Chondrocyte (in vitro differentiated cells): ENCODE measurements around the gene TRAF1. TPM values are rescaled to one million over a fixed set of nuclear protein-coding genes. Genes with fewer than 3 reads are reported as not detected.

Experiments
- DNase-seq: peaks from one replicate; pipeline ENCODE4 v3.0.0; 2021; ENCODE audit warnings: mixed read lengths, low spot score
- H3K27ac Mint-ChIP-seq: one replicate; pipeline ENCODE4 v1.8.0; 2021; ENCODE audit warnings: mild to moderate bottlenecking, moderate library complexity, mixed read lengths; ENCODE audit not compliant: unreplicated experiment
- H3K27me3 Mint-ChIP-seq: 2 replicates; pipeline ENCODE4 v1.8.0; 2021; ENCODE audit warnings: low read depth, mixed read lengths
- H3K36me3 Mint-ChIP-seq: 2 replicates; pipeline ENCODE4 v1.8.0; 2021; ENCODE audit warnings: low read depth, mixed read lengths
- H3K4me1 Mint-ChIP-seq: 2 replicates; pipeline ENCODE4 v1.8.0; 2021; ENCODE audit warnings: low read depth, mild to moderate bottlenecking, mixed read lengths
- H3K4me3 Mint-ChIP-seq: one replicate; pipeline ENCODE4 v1.8.0; 2021; ENCODE audit warnings: mild to moderate bottlenecking, moderate library complexity, mixed read lengths; ENCODE audit not compliant: unreplicated experiment
- H3K9me3 Mint-ChIP-seq: 2 replicates; pipeline ENCODE4 v1.8.0; 2021; ENCODE audit warnings: low read depth, mixed read lengths
- total RNA-seq: library from RNA; stranded (reverse); gene quantifications from 3 replicates; pipeline ENCODE4 v1.2.1, GENCODE V29; 2021
- TF ChIP-seq, protein P1 (sequence below): fragments of 200-600 bp; sonication (generic); IDR thresholded peaks from 2 replicates; pipeline ENCODE4 v1.5.0; 2021; ENCODE audit warnings: antibody characterized with exemption, mild to moderate bottlenecking, moderate library complexity

The TRAF1 gene
- total RNA-seq, 1 donor from 2014 or later: 10.8 TPM

- Mint-ChIP-seq H3K27me3 (no peaks in the 10 kb centered on the region), H3K4me1 (no peaks in the 10 kb centered on the region), H3K36me3 (peaks cover 58% of the 10 kb centered on the region), H3K27ac (no peak overlapping the region), H3K9me3 (no peaks in the 10 kb centered on the region), H3K4me3 (no peak overlapping the region)
- no peak for DNase-seq
- TF ChIP-seq, protein P1, sequence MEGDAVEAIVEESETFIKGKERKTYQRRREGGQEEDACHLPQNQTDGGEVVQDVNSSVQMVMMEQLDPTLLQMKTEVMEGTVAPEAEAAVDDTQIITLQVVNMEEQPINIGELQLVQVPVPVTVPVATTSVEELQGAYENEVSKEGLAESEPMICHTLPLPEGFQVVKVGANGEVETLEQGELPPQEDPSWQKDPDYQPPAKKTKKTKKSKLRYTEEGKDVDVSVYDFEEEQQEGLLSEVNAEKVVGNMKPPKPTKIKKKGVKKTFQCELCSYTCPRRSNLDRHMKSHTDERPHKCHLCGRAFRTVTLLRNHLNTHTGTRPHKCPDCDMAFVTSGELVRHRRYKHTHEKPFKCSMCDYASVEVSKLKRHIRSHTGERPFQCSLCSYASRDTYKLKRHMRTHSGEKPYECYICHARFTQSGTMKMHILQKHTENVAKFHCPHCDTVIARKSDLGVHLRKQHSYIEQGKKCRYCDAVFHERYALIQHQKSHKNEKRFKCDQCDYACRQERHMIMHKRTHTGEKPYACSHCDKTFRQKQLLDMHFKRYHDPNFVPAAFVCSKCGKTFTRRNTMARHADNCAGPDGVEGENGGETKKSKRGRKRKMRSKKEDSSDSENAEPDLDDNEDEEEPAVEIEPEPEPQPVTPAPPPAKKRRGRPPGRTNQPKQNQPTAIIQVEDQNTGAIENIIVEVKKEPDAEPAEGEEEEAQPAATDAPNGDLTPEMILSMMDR: no peak
These were observed 64.7 kb downstream of the TRAF1 start for GRCh38 chr9:120861935-120862334.

- no peak overlapping the region for H3K27ac Mint-ChIP-seq
- no peaks in the 10 kb centered on the region for H3K27me3 Mint-ChIP-seq
- TF ChIP-seq, protein P1: no peak
- H3K36me3 Mint-ChIP-seq: peaks cover 49% of the 10 kb centered on the region
- H3K4me3 Mint-ChIP-seq: no peak overlapping the region
- no peaks in the 10 kb centered on the region for H3K4me1 Mint-ChIP-seq
- H3K9me3 Mint-ChIP-seq: no peaks in the 10 kb centered on the region
- no peak for DNase-seq
These were observed 66.5 kb downstream of the TRAF1 start for GRCh38 chr9:120860083-120860482.

DNA sequence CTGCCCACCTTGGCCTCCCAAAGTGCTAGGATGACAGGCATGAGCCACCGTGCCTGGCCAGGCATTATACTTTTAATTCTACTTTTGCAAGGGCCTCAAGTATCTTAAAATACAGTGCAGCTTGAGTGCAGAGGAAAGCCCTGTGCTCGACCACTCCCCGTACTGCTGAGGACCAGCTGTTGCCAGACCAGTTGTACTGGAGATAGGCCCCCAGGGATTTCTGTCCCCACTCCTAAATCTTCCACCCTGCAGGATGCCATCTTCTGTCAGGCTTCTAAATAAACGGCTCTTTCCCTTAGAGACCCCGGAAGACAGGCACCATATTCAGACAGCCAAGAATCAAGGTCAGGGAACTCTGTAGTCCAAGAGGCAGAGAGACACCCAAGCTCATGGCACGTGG, 67.2 kb downstream of the TRAF1 start:
- no peaks in the 10 kb centered on the region for H3K9me3 Mint-ChIP-seq
- H3K4me3 Mint-ChIP-seq: no peak overlapping the region
- DNase-seq: no peak
- H3K36me3 Mint-ChIP-seq: peaks cover 49% of the 10 kb centered on the region
- no peaks in the 10 kb centered on the region for H3K27me3 Mint-ChIP-seq
- no peak overlapping the region for H3K27ac Mint-ChIP-seq
- TF ChIP-seq, protein P1: no peak
- no peaks in the 10 kb centered on the region for H3K4me1 Mint-ChIP-seq

DNA sequence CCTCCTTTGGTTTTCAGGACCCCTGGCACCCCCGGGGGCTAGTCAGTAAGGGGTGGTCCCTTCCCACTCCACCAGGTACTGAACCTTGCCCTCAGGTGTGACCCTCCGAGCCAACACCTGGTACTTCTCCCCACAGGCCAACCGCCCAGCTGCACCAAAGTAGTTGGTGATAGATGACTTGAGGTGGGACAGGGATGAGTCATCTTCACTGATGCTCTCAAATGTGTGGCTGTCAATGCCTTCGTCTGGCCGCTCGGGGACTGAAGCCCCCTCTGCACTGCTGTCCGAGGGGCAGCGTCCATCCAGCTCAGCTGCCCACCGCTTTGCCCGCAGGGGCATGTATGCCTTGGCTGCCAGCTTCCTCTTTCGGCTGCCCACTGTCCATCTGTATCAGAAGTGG, 68.7 kb downstream of the TRAF1 start:
- Mint-ChIP-seq H3K27ac (no peak overlapping the region), H3K4me3 (no peak overlapping the region), H3K4me1 (peaks cover 5% of the 10 kb centered on the region), H3K27me3 (no peaks in the 10 kb centered on the region), H3K36me3 (peaks cover 40% of the 10 kb centered on the region), H3K9me3 (no peaks in the 10 kb centered on the region)
- DNase-seq: no peak
- TF ChIP-seq, protein P1: no peak

- H3K9me3 Mint-ChIP-seq: no peaks in the 10 kb centered on the region
- no peak overlapping the region for H3K4me3 Mint-ChIP-seq
- H3K27me3 Mint-ChIP-seq: no peaks in the 10 kb centered on the region
- no peak for DNase-seq
- H3K27ac Mint-ChIP-seq: no peak overlapping the region
- H3K4me1 Mint-ChIP-seq: peaks cover 9% of the 10 kb centered on the region
- TF ChIP-seq, protein P1: no peak
- peaks cover 36% of the 10 kb centered on the region for H3K36me3 Mint-ChIP-seq
These were observed 69.1 kb downstream of the TRAF1 start for GRCh38 chr9:120857481-120857880.
